Trophoblast cell (in vitro differentiated cells and primary cell): ENCODE measurements around the gene METRNL.
A peak's percentile ranks its signal among the peaks of the same experiment; 100 is the strongest.

ENCODE experiments used
- DNase-seq, 2 donors: peaks; one replicate each; pipeline ENCODE4 v3.0.0-alpha.2; 2016
- H2AFZ ChIP-seq: 2 replicates; pipeline ENCODE4 v1.6.1; 2013; ENCODE audit warnings: low read length, moderate library complexity, mild to moderate bottlenecking; ENCODE audit not compliant: insufficient read depth, poor library complexity
- H2AK5ac ChIP-seq: 2 replicates; pipeline ENCODE4 v1.6.1; 2013; ENCODE audit warnings: mild to moderate bottlenecking, low read length
- H2BK120ac ChIP-seq: 2 replicates; pipeline ENCODE4 v1.6.1; 2013; ENCODE audit warnings: low read length, mild to moderate bottlenecking, moderate library complexity; ENCODE audit not compliant: insufficient read depth, poor library complexity
- H2BK12ac ChIP-seq: 2 replicates; pipeline ENCODE4 v1.6.1; 2013; ENCODE audit warnings: mild to moderate bottlenecking, low read length, moderate library complexity
- H2BK5ac ChIP-seq: 2 replicates; pipeline ENCODE4 v1.6.1; 2013; ENCODE audit warnings: low read length, low read depth, moderate library complexity, mild to moderate bottlenecking; ENCODE audit not compliant: poor library complexity
- H3K14ac ChIP-seq: 2 replicates; pipeline ENCODE4 v1.6.1; 2013; ENCODE audit warnings: mild to moderate bottlenecking, low read length
- H3K18ac ChIP-seq: 2 replicates; pipeline ENCODE4 v1.6.1; 2013; ENCODE audit warnings: mild to moderate bottlenecking, low read length
- H3K23ac ChIP-seq: 2 replicates; pipeline ENCODE4 v1.6.1; 2013; ENCODE audit warnings: low read length
- H3K27ac ChIP-seq: 2 replicates; pipeline ENCODE4 v1.5.1; 2013; ENCODE audit warnings: low read depth, mild to moderate bottlenecking, inconsistent platforms, low read length, moderate library complexity
- H3K27me3 ChIP-seq: 2 replicates; pipeline ENCODE4 v1.6.1; 2013; ENCODE audit warnings: inconsistent platforms, mild to moderate bottlenecking, low read length, moderate library complexity; ENCODE audit not compliant: insufficient read depth
- H3K36me3 ChIP-seq, 2 experiments: 1 replicate in 1 of 2; 2 replicates in 1 of 2; pipeline ENCODE4 v1.6.1; 2013; ENCODE audit warnings: low read length in 2 of 2, mild to moderate bottlenecking in 2 of 2, moderate library complexity in 1 of 2; ENCODE audit not compliant: insufficient read depth in 2 of 2, control insufficient read depth in 1 of 2
- H3K4ac ChIP-seq: 2 replicates; pipeline ENCODE4 v1.6.1; 2013; ENCODE audit warnings: low read depth, mild to moderate bottlenecking, low read length, moderate library complexity
- H3K4me1 ChIP-seq, 2 experiments: 1 replicate in 1 of 2; 2 replicates in 1 of 2; pipeline ENCODE4 v1.6.1; 2013; ENCODE audit warnings: low read length in 2 of 2, mild to moderate bottlenecking in 2 of 2, moderate library complexity in 1 of 2; ENCODE audit not compliant: insufficient read depth in 2 of 2, control insufficient read depth in 1 of 2
- H3K4me2 ChIP-seq: 2 replicates; pipeline ENCODE4 v1.6.1; 2013; ENCODE audit warnings: inconsistent platforms, mild to moderate bottlenecking, low read length, moderate library complexity
- H3K4me3 ChIP-seq: 2 replicates; pipeline ENCODE4 v1.5.1; 2013; ENCODE audit warnings: mild to moderate bottlenecking, low read depth, low read length, inconsistent platforms
- H3K79me1 ChIP-seq: one replicate; pipeline ENCODE4 v1.6.1; 2013; ENCODE audit warnings: low read length
- H3K79me2 ChIP-seq: 2 replicates; pipeline ENCODE4 v1.6.1; 2013; ENCODE audit warnings: low read length, mild to moderate bottlenecking; ENCODE audit not compliant: control insufficient read depth, insufficient read depth, poor library complexity
- H3K9ac ChIP-seq: 2 replicates; pipeline ENCODE4 v1.6.1; 2013; ENCODE audit warnings: mild to moderate bottlenecking, low read length
- H3K9me3 ChIP-seq: 2 replicates; pipeline ENCODE4 v1.6.1; 2013; ENCODE audit warnings: low read depth, mild to moderate bottlenecking, control low read depth, inconsistent platforms, low read length; ENCODE audit not compliant: insufficient read depth
- H4K12ac ChIP-seq: 2 replicates; pipeline ENCODE4 v1.6.1; 2013; ENCODE audit warnings: low read depth, mild to moderate bottlenecking, low read length, moderate library complexity
- H4K8ac ChIP-seq: 2 replicates; pipeline ENCODE4 v1.6.1; 2013; ENCODE audit warnings: low read depth, mild to moderate bottlenecking, low read length, moderate library complexity
- H4K91ac ChIP-seq: one replicate; pipeline ENCODE4 v1.6.1; 2013; ENCODE audit warnings: low read depth, mild to moderate bottlenecking, low read length, moderate library complexity
- WGBS: extraction: QIAGEN DNeasy Blood & Tissue Kit; methylation state at CpG from one replicate; pipeline ENCODE4 v1.1.7; 2013; ENCODE audit warnings: missing lambda C conversion rate; ENCODE audit not compliant: insufficient read length, insufficient coverage; ENCODE audit errors: extremely low coverage; 5-methylcytosine and 5-hydroxymethylcytosine counted together

The METRNL gene

DNA sequence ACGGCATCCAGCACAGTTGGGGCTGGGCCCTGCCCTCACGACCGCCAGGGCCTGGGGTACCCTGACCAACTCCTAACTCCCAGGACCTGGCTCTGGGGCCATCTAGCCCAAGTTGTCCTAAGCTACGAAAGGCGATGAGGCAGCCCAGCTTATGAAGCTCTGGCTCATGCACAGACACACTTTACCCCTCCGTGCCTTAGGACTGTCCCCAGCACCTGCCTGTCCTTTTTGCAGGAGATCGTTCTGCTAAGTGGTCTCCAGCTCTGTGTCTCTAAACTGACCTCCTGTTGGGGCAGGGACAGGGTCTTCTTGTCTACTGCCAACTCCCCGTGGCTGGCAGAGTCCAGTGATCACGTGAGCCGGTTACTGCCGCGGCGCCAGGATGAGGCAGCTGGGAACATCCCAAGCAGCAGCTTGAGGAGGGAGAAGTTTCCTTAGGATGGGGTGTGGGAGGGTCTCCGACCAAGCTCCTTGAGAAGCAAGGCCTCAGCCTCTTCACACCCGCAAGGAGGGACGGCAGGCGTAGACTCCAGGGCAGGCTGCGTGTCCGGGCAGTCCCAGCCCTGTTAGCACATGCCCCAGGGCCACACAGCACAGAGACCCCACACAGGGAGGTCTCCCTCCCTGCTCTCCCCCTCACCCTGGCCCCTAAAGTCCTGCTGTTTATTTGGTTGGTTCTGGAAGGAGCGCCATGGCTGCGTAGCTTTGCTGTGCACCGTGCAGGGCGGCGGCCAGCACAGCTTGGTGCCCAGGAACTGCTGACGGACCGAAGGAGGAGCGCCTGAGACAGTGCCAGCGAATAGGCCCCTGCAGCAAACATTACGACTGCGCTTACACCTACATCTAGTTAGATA, 16.4 kb upstream of the METRNL start:
- Histone ChIP-seq H3K18ac (no peak overlapping the region), H3K23ac (no peak overlapping the region), H2AK5ac (no peak overlapping the region), H2BK120ac (no peak overlapping the region), H4K8ac (no peak overlapping the region), H3K4me3 (no peak overlapping the region), H3K4ac (no peak overlapping the region), H4K91ac (no peak overlapping the region), H2AFZ (no peak overlapping the region), H4K12ac (no peak overlapping the region), H3K27ac (no peak overlapping the region), H2BK5ac (no peak overlapping the region), H3K79me2 (no peaks in the 10 kb centered on the region), H3K14ac (no peak overlapping the region), H3K79me1 (no peaks in the 10 kb centered on the region), H3K9me3 (peaks cover 3% of the 10 kb centered on the region), H3K36me3 (no peaks in the 10 kb centered on the region), H3K4me1 (peaks cover 2 to 7% of the 10 kb centered on the region in 2 experiments), H3K4me2 (no peak overlapping the region), H3K27me3 (no peaks in the 10 kb centered on the region), H2BK12ac (no peak overlapping the region), H3K9ac (no peak overlapping the region)
- no CpG with 5 or more reads among the region's 30 CpGs for WGBS
- DNase-seq = no peak

DNA sequence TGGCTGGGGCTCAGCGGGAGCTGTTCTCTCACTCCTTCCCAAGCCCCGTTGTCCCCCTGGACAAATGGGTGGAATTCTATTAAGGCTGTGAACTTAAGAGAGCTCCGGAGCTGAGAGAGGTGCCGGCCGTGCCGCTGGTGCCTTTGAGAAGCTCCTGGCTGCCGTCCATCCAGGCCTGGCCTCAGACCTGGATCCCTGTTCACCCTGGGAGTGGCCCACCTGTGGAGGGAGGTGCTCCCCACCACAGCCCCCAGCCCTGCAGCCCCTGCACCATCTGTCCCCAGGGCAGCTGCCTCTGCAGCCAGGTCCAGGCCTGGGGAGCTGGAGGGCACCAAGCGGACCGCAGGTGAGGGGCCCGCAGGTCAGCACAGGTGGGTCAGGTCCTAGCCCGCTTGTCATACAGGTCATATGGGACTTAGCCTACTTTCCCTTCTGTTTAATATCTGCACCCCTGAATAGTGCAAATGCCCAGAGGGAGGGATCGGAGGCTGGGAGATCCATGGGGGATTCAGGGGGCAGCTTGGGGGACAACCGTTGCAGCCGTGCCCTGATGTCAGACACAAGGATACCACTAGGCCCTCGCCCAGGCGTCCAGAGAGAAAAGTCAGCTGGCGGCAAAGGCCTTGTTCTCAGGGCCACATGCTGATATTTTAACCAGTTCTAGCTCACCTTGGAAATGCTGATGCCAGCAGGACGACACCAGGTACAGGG, 15.2 kb upstream of the METRNL start:
- H4K8ac ChIP-seq = no peak overlapping the region
- H3K36me3 ChIP-seq = no peaks in the 10 kb centered on the region
- no peak overlapping the region for H2BK12ac ChIP-seq
- no peaks in the 10 kb centered on the region for H3K27me3 ChIP-seq
- no peak overlapping the region for H2AFZ ChIP-seq
- no peak overlapping the region for H2AK5ac ChIP-seq
- no peak overlapping the region for H3K4me3 ChIP-seq
- no peaks in the 10 kb centered on the region for H3K79me1 ChIP-seq
- H3K4ac ChIP-seq = no peak overlapping the region
- DNase-seq = no peak
- H3K23ac ChIP-seq = no peak overlapping the region
- H3K4me1 ChIP-seq = peaks cover 2 to 7% of the 10 kb centered on the region in 2 experiments
- no peak overlapping the region for H2BK5ac ChIP-seq
- H3K9ac ChIP-seq = no peak overlapping the region
- no peak overlapping the region for H3K27ac ChIP-seq
- WGBS = no CpG with 5 or more reads among the region's 18 CpGs
- H4K12ac ChIP-seq = no peak overlapping the region
- no peak overlapping the region for H3K4me2 ChIP-seq
- no peak overlapping the region for H4K91ac ChIP-seq
- no peak overlapping the region for H3K14ac ChIP-seq
- H2BK120ac ChIP-seq = no peak overlapping the region
- no peaks in the 10 kb centered on the region for H3K9me3 ChIP-seq
- H3K79me2 ChIP-seq = no peaks in the 10 kb centered on the region
- H3K18ac ChIP-seq = no peak overlapping the region

DNA sequence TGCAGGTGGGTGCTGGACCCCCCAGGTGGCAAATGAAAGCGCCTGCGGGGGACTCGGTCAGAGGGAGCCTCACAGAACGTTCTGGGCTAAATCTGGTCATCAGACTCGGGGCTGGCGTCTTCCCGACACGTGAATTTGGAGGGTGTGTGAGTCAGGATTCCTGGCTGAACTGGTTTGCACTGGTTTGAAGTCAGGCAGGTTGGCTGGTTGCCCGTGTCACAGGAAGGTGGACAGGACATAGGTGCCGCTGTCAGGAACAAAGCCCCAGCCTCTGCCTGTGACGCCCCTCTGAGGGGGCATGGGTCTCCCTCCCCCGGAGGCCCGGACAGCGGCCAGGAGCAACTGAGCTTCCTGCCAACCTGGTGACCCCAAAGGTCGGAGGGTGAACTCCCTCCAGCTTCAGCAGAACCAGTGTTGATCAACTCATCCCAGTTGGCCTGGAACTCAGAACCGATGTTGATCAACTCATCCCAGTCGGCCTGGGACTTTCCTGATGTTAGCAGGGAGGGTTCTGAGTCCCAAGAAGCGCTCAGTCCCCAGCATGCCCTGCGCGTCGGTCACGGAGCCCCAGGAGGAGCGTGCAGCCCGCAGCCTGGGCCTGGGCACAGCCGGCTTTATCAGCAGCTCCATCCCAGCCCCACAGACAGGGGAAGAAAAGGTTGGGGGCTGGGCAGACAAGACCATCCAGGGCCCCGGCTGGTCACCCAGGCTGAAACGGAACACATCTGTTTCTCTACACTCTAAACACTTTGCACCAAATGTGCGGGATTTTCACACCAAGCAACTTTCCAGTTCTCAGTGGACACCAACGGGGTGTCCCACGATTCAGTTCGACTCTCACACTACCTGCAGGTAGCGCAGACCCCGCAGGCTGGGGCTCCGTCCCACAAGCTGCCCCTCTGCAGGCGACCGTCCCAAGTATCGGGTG, 14.4 kb upstream of the METRNL start:
- no peak overlapping the region for H3K23ac ChIP-seq
- H2BK120ac ChIP-seq = no peak overlapping the region
- H3K4ac ChIP-seq = no peak overlapping the region
- peak overlapping the region; percentile 16 for H4K91ac ChIP-seq
- H3K27ac ChIP-seq = no peak overlapping the region
- H3K36me3 ChIP-seq = no peaks in the 10 kb centered on the region
- H3K14ac ChIP-seq = no peak overlapping the region
- H3K27me3 ChIP-seq = no peaks in the 10 kb centered on the region
- H4K12ac ChIP-seq = no peak overlapping the region
- no peak overlapping the region for H3K4me3 ChIP-seq
- H3K18ac ChIP-seq = peak overlapping the region; percentile 30
- no peak overlapping the region for H2AK5ac ChIP-seq
- no peak overlapping the region for H4K8ac ChIP-seq
- no peaks in the 10 kb centered on the region for H3K79me2 ChIP-seq
- no peak overlapping the region for H3K4me2 ChIP-seq
- H3K79me1 ChIP-seq = no peaks in the 10 kb centered on the region
- DNase-seq = peak in 1 of 2 donors; percentile 37
- H2AFZ ChIP-seq = no peak overlapping the region
- H2BK12ac ChIP-seq = no peak overlapping the region
- peaks cover 2 to 7% of the 10 kb centered on the region in 2 experiments for H3K4me1 ChIP-seq
- WGBS = no CpG with 5 or more reads among the region's 37 CpGs
- H3K9ac ChIP-seq = no peak overlapping the region
- no peaks in the 10 kb centered on the region for H3K9me3 ChIP-seq
- no peak overlapping the region for H2BK5ac ChIP-seq
